HepG2 (cell line): ENCODE measurements around the gene ADORA2B. TPM values are rescaled to one million over a fixed set of nuclear protein-coding genes. Genes with fewer than 3 reads are reported as not detected.

Experiments
- ATAC-seq: fragments of 200-7000 bp; cut with Tn5 transposase; 3 replicates; pipeline ENCODE4 v1.9.1; 2020; ENCODE audit warnings: mild to moderate bottlenecking, moderate library complexity
- BruUV-seq: library from RNA; stranded (reverse); fragments of 400-500 nt; replicated peaks from 2 replicates; lab custom pipeline; 2021; lab: Mats Ljungman, UMichigan
- CTCF ChIA-PET: fragments of 300-600 bp; formaldehyde crosslinking; extraction: SDS; loops from one replicate; lab custom pipeline; 2021; ENCODE audit warnings: low total read pairs, inconsistent platforms, low intra/inter-chr PET ratio; lab: Yijun Ruan, JAX
- POLR2A ChIA-PET: fragments of 350-600 bp; sonication (Branson Sonifier 250); formaldehyde crosslinking; loops from one replicate; lab custom pipeline; 2020; ENCODE audit warnings: antibody characterized with exemption, inconsistent platforms; lab: Yijun Ruan, JAX
- DNase-seq: peaks from one replicate; pipeline ENCODE4 v3.0.0-alpha.2; 2015; ENCODE audit warnings: low spot score
- FAIRE-seq: peaks from 3 replicates; lab custom pipeline; 2011; peaks lifted over from hg19 to GRCh38; lab: Jason Lieb, UNC
- H2AFZ ChIP-seq: one replicate; pipeline ENCODE4 v1.6.1; 2011; ENCODE audit warnings: low read length, inconsistent platforms
- H3K27ac ChIP-seq: fragments of 300-600 bp; 3 replicates; pipeline ENCODE4 v1.8.0; 2011; ENCODE audit warnings: mixed run types, mild to moderate bottlenecking, mixed read lengths, low read length, inconsistent platforms; ENCODE audit not compliant: insufficient read depth; ENCODE audit errors: extremely low read length
- H3K27me3 ChIP-seq, 2 experiments: fragments of 200-600 bp in 1 of 2; 2 replicates in 1 of 2; 3 replicates in 1 of 2; pipeline versions ENCODE4 v1.6.0 to v1.8.0; 2011; ENCODE audit warnings: low read length in 2 of 2, mild to moderate bottlenecking in 2 of 2, moderate library complexity in 2 of 2, inconsistent platforms in 1 of 2; ENCODE audit not compliant: insufficient read depth in 2 of 2, control insufficient read depth in 1 of 2
- H3K36me3 ChIP-seq, 2 experiments: fragments of 200-600 bp in 1 of 2; replicated peaks in 1 of 2; 2 replicates in 1 of 2; 3 replicates in 1 of 2; pipeline versions ENCODE4 v1.5.1 to v1.8.0; 2011; ENCODE audit warnings: low read length in 2 of 2, inconsistent platforms in 1 of 2; ENCODE audit not compliant: insufficient read depth in 2 of 2, control insufficient read depth in 1 of 2
- H3K4me1 ChIP-seq: 2 replicates; pipeline ENCODE4 v1.5.1; 2012; ENCODE audit warnings: low read length, inconsistent platforms; ENCODE audit not compliant: insufficient read depth
- H3K4me2 ChIP-seq: 2 replicates; pipeline ENCODE4 v1.6.0; 2011; ENCODE audit warnings: low read depth, low read length, inconsistent platforms
- H3K4me3 ChIP-seq, 3 experiments: fragments of 200-600 bp in 1 of 3; sonication (generic), shearing (Covaris generic) in 1 of 3; replicated peaks in 1 of 3; 2 replicates each; pipeline ENCODE4 v1.5.1; 2011 to 2016; ENCODE audit warnings: low read length in 3 of 3, inconsistent platforms in 2 of 3, low read depth in 2 of 3, mild to moderate bottlenecking in 2 of 3, control low read depth in 1 of 3, mixed read lengths in 1 of 3; ENCODE audit not compliant: insufficient read depth in 1 of 3
- H3K79me2 ChIP-seq: one replicate; pipeline ENCODE4 v1.6.1; 2011; ENCODE audit warnings: low read length, inconsistent platforms; ENCODE audit not compliant: insufficient read depth
- H3K9ac ChIP-seq: 2 replicates; pipeline ENCODE4 v1.6.0; 2011; ENCODE audit warnings: mild to moderate bottlenecking, low read depth, low read length, inconsistent platforms; ENCODE audit not compliant: insufficient read depth
- H3K9me3 ChIP-seq: 2 replicates; pipeline ENCODE4 v1.5.1; 2012; ENCODE audit warnings: mild to moderate bottlenecking, low read length
- H4K20me1 ChIP-seq: 2 replicates; pipeline ENCODE4 v1.6.0; 2011; ENCODE audit warnings: inconsistent platforms, mild to moderate bottlenecking, low read length, moderate library complexity; ENCODE audit not compliant: insufficient read depth
- GTF3A ChIP-seq: sonication (generic); formaldehyde crosslinking; conservative IDR thresholded peaks from 2 replicates; pipeline ENCODE4 v1.4.0; 2020; ENCODE audit warnings: mild to moderate bottlenecking, missing genetic modification reagents
- MAFF ChIP-seq: IDR thresholded peaks from 2 replicates; pipeline ENCODE4 v1.6.1; 2011; ENCODE audit warnings: low read depth, low read length, improper control_type of control experiment
- MAFK ChIP-seq, 2 experiments: IDR thresholded peaks in 1 of 2; conservative IDR thresholded peaks in 1 of 2; 2 replicates each; pipeline ENCODE4 v1.6.1; 2011; ENCODE audit warnings: improper control_type of control experiment in 2 of 2, low read length in 2 of 2
- NKX3-1 ChIP-seq: sonication (generic); formaldehyde crosslinking; IDR thresholded peaks from 2 replicates; pipeline ENCODE4 v1.5.0; 2020; ENCODE audit warnings: missing genetic modification reagents
- TOPORS ChIP-seq: sonication (generic); formaldehyde crosslinking; IDR thresholded peaks from 2 replicates; pipeline ENCODE4 v1.8.0; 2023; ENCODE audit warnings: mild to moderate bottlenecking, missing genetic modification reagents
- WGBS: methylation state at CpG from one replicate; pipeline ENCODE4 v1.1.6; 2017; ENCODE audit warnings: low lambda C conversion rate; 5-methylcytosine and 5-hydroxymethylcytosine counted together
- in situ Hi-C: cut with HindIII; loops from 2 replicates; pipeline ENCODE4 v1.10.0; 2017; ENCODE audit warnings: low pct_unique_long_range_greater_than_20kb; ENCODE audit not compliant: extremely low pct_ligation_motif_present
- intact Hi-C: fragments of 100-400 bp; cut with micrococcal nuclease; formaldehyde crosslinking; loops from one replicate; pipeline ENCODE4 v1.10.0; 2022; ENCODE audit not compliant: unreplicated experiment
- polyA plus RNA-seq, 8 experiments: library from polyadenylated mRNA; depleted of rRNA in 3 of 8; stranded (reverse) in 7 of 8; unstranded in 1 of 8; fragments of >200 nt; fragmentation: Illumina TruSeq in 4 of 8; extraction: Trizol in 4 of 8; gene quantifications; 2 replicates each; pipeline versions ENCODE4 v1.2.1 to v1.2.3, GENCODE V29; 2011 to 2016; ENCODE audit warnings: low read depth in 4 of 8, missing spikeins in 1 of 8, mixed read lengths in 1 of 8; ENCODE audit not compliant: insufficient read depth in 1 of 8
- total RNA-seq, 5 experiments: library from RNA; depleted of rRNA; stranded (reverse); fragments of >200 nt; fragmentation: Illumina TruSeq; extraction: Trizol; gene quantifications; 2 replicates each; pipeline ENCODE4 v1.2.3, GENCODE V29; 2016; ENCODE audit warnings: low read depth in 1 of 5
- TF ChIP-seq, protein P1 (sequence below): sonication (generic); formaldehyde crosslinking; IDR thresholded peaks from 2 replicates; pipeline ENCODE4 v1.8.0; 2022; ENCODE audit warnings: missing genetic modification reagents, mild to moderate bottlenecking, inconsistent platforms, borderline replicate concordance

Gene ADORA2B
- total and polyA plus RNA-seq, 2 of the 13 experiments (the other 11 are each of a cell fraction or from before 2014, with no cell fraction given), result 10.4 to 20.0 TPM

DNA sequence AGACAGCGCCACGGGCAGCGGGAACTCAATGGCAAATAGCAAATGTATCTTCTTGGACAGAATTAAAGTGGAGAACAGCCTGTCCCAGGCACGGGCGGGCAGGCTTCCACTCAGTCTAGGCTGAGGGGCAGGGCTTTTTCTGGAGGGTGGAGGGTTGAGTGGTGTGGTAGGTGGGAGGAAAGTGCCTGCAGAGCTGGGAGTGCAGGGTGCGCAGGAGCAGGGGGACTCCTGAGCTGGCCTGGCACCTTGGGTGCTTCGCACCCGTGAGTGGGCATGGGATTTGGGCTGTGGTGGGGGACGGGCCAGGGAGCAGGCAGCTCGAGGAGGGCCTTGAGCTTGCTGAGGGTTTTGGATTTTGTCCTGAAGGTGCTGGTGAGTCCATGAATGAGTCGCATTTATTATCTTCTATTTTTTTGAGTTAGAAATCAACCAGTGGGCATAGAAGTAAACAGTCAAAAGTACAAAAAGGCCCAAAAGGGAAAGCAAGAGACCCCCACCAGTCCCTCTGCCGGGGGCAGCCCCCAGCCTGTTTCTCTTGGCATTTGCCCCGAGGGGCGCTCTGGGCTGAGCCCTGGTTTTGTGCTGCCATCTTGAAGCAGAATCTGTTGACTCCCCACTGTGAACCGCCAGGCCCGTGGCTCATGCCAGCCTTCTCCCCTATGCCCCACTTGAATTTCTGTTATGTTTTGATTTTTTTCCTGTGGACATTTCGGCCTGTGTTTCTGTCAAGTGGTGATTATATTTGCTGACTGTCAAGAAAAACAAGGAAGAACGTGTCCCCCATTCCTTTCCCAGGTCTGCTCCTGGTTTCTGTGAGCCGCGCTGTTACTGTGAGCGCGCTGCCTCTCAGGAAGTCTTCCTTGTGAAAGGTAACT lies 8.2 kb downstream of the ADORA2B start:
- no peaks in the 10 kb centered on the region for H3K27me3 ChIP-seq
- intact Hi-C loops, result no loop called here
- H3K9ac ChIP-seq, result no peak overlapping the region
- DNase-seq (no peak), ATAC-seq (no peak), FAIRE-seq (no peak)
- CTCF ChIA-PET, result no interaction called here
- in situ Hi-C loops, result no loop called here
- H3K4me3 ChIP-seq, result no peak overlapping the region
- no peak overlapping the region for H2AFZ ChIP-seq
- POLR2A ChIA-PET, result interaction anchor here (1.4 kb wide), 1 partner anchor 46 kb away, joined by 3 read pairs; the partner anchor contains the start of genes TTC19 and ZSWIM7
- BruUV-seq, result no TSS peak
- H3K4me2 ChIP-seq, result no peak overlapping the region
- H3K79me2 ChIP-seq, result peaks cover 11% of the 10 kb centered on the region
- no peak overlapping the region for H3K27ac ChIP-seq
- no peaks in the 10 kb centered on the region for H4K20me1 ChIP-seq
- H3K4me1 ChIP-seq, result peaks cover 20% of the 10 kb centered on the region
- WGBS, result 89% methylated on average over 21 of the region's 22 CpGs
- no peak for TF ChIP-seq TOPORS (CRISPR knock-in tag)
- TF ChIP-seq GTF3A (CRISPR knock-in tag), result no peak
- TF ChIP-seq NKX3-1 (CRISPR knock-in tag), result no peak
- TF ChIP-seq, protein P1, sequence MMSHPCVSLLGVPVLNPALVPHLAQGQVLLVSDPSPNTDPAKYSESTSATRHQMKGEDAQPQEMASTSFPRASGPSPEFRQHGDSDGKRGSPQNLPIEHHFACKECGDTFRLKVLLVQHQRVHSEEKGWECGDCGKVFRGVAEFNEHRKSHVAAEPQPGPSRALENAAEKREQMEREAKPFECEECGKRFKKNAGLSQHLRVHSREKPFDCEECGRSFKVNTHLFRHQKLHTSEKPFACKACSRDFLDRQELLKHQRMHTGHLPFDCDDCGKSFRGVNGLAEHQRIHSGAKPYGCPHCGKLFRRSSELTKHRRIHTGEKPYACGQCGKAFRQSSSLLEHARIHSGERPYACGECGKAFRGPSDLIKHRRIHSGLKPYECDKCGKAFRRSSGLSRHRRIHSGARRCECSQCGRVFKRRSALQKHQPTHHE (CRISPR knock-in tag), result no peak
- TF ChIP-seq MAFF, result peak; percentile 66
- peak; percentile 50 to 61 for TF ChIP-seq MAFK (conservative IDR thresholded peaks at IDR 0.05 in 1 of 2, IDR thresholded peaks at IDR 0.05 in 1 of 2; ENCODE audit: low read length in 2 of 2)
- H3K36me3 ChIP-seq, result peaks cover 8 to 10% of the 10 kb centered on the region in 2 experiments; a peak in 4 of 5 replicates
- no peaks in the 10 kb centered on the region for H3K9me3 ChIP-seq
